PC-9 (cell line): ENCODE measurements around the gene TMEM258. TPM values are rescaled to one million over a fixed set of nuclear protein-coding genes. Genes with fewer than 3 reads are reported as not detected.

Experiments used
- BruUV-seq: library from RNA; stranded (reverse); fragments of 400-500 nt; replicated peaks from 2 replicates; lab custom pipeline; 2021; lab: Mats Ljungman, UMichigan
- CTCF ChIA-PET: fragments of 300-600 bp; sonication (Branson Sonifier 250); formaldehyde crosslinking; loops from one replicate; lab custom pipeline; 2022; ENCODE audit warnings: antibody characterized with exemption; lab: Charles Lee
- POLR2A ChIA-PET: fragments of 300-600 bp; sonication (Branson Sonifier 250); formaldehyde crosslinking; loops from one replicate; lab custom pipeline; 2022; ENCODE audit warnings: antibody characterized with exemption; ENCODE audit not compliant: unreplicated experiment; lab: Charles Lee
- DNase-seq, 2 experiments: peaks; one replicate each; pipeline versions ENCODE4 v3.0.0 to v3.0.0-alpha.2; 2015 to 2022; ENCODE audit warnings: mixed read lengths in 1 of 2
- H2AFZ ChIP-seq: fragments of 200-600 bp; sonication (generic); 2 replicates; pipeline ENCODE4 v1.8.1; 2017; ENCODE audit warnings: antibody characterized with exemption
- H3F3A ChIP-seq: fragments of 200-600 bp; sonication (generic); 2 replicates; pipeline ENCODE4 v1.8.1; 2017; ENCODE audit warnings: antibody characterized with exemption, mild to moderate bottlenecking, low read depth; ENCODE audit not compliant: insufficient read depth
- H3K27ac ChIP-seq: fragments of 200-600 bp; sonication (generic); 2 replicates; pipeline ENCODE4 v1.6.1; 2016; ENCODE audit warnings: mixed run types
- H3K27me3 ChIP-seq: fragments of 200-600 bp; sonication (generic); 2 replicates; pipeline ENCODE4 v1.6.1; 2016; ENCODE audit warnings: low read depth, mixed run types; ENCODE audit not compliant: insufficient read depth
- H3K36me3 ChIP-seq: fragments of 200-600 bp; sonication (generic); 2 replicates; pipeline ENCODE4 v1.6.1; 2016; ENCODE audit warnings: low read depth, mixed run types
- H3K4me1 ChIP-seq: fragments of 200-600 bp; sonication (generic); replicated peaks from 2 replicates; pipeline ENCODE4 v1.6.1; 2016; ENCODE audit warnings: mixed run types; ENCODE audit not compliant: insufficient read depth
- H3K4me2 ChIP-seq: fragments of 200-600 bp; sonication (generic); 2 replicates; pipeline ENCODE4 v1.6.1; 2017; ENCODE audit warnings: mixed run types
- H3K4me3 ChIP-seq: fragments of 200-600 bp; sonication (generic); 2 replicates; pipeline ENCODE4 v1.6.1; 2016; ENCODE audit warnings: mixed run types
- H3K79me2 ChIP-seq: fragments of 200-600 bp; sonication (generic); 2 replicates; pipeline ENCODE4 v1.6.1; 2017; ENCODE audit warnings: low read depth, mixed run types
- H3K9me2 ChIP-seq: fragments of 200-600 bp; sonication (generic); 2 replicates; pipeline ENCODE4 v1.8.1; 2017; ENCODE audit warnings: mild to moderate bottlenecking; ENCODE audit not compliant: insufficient read depth
- H3K9me3 ChIP-seq: fragments of 200-600 bp; sonication (generic); 2 replicates; pipeline ENCODE4 v1.8.1; 2016; ENCODE audit warnings: low read depth; ENCODE audit not compliant: insufficient read depth
- H4K20me1 ChIP-seq: fragments of 200-600 bp; sonication (generic); 2 replicates; pipeline ENCODE4 v1.8.1; 2017; ENCODE audit not compliant: insufficient read depth
- EZH2 ChIP-seq: fragments of 200-600 bp; sonication (generic); IDR thresholded peaks from 2 replicates; pipeline ENCODE4 v1.8.0; 2017; ENCODE audit warnings: antibody characterized with exemption, low read depth
- intact Hi-C: fragments of 100-400 bp; cut with micrococcal nuclease; formaldehyde crosslinking; loops from one replicate; pipeline ENCODE4 v1.10.0; 2022; ENCODE audit not compliant: unreplicated experiment
- total RNA-seq: library from RNA; stranded (reverse); gene quantifications from 2 replicates; pipeline ENCODE4 v1.2.3, GENCODE V29; 2021
- TF ChIP-seq, protein P1 (sequence below): fragments of 200-600 bp; sonication (generic); conservative IDR thresholded peaks from 2 replicates; pipeline ENCODE4 v1.6.1; 2017; ENCODE audit warnings: mixed run types, antibody characterized with exemption, mild to moderate bottlenecking, moderate library complexity

TMEM258 gene
- total RNA-seq, 1 experiment from 2014 or later, result 217 TPM

DNA sequence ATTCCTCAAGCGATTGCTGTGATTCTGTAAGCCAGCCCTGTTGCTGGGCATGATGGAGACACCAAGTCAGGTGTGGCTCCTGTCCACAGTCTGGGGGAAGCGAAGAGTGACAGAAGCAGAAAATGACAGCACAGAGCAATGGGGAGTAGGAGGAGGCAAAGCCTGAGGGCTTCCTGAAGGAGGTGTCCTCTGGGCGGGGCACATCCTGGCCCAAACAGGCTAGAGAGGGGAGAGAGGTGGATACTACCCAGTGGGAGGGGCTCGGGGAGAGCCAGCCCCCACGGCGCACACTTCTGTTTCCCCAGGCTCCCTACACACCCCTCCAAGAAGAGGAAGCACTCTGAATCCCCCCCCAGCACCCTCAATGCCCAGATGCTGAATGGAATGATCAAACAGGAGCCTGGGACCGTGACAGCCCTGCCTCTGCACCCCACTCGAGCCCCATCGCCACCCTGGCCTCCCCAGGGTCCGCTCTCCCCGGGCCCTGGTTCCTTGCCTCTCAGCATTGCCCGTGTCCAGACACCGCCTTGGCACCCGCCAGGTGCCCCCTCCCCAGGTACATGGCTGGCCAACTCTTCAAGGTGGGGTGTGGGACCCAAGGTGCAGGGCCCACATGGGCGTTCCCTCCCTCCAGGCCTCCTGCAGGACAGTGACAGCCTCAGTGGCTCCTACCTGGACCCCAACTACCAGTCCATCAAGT lies 21.1 kb downstream of the TMEM258 start:
- no TSS peak for BruUV-seq
- peaks cover 6% of the 10 kb centered on the region for H3K4me1 ChIP-seq
- no peak for TF ChIP-seq EZH2
- TF ChIP-seq, protein P1, sequence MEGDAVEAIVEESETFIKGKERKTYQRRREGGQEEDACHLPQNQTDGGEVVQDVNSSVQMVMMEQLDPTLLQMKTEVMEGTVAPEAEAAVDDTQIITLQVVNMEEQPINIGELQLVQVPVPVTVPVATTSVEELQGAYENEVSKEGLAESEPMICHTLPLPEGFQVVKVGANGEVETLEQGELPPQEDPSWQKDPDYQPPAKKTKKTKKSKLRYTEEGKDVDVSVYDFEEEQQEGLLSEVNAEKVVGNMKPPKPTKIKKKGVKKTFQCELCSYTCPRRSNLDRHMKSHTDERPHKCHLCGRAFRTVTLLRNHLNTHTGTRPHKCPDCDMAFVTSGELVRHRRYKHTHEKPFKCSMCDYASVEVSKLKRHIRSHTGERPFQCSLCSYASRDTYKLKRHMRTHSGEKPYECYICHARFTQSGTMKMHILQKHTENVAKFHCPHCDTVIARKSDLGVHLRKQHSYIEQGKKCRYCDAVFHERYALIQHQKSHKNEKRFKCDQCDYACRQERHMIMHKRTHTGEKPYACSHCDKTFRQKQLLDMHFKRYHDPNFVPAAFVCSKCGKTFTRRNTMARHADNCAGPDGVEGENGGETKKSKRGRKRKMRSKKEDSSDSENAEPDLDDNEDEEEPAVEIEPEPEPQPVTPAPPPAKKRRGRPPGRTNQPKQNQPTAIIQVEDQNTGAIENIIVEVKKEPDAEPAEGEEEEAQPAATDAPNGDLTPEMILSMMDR, result no peak
- H4K20me1 ChIP-seq, result no peaks in the 10 kb centered on the region
- CTCF ChIA-PET, result no interaction called here
- POLR2A ChIA-PET, result no interaction called here
- H3K36me3 ChIP-seq, result no peaks in the 10 kb centered on the region
- no peaks in the 10 kb centered on the region for H3K79me2 ChIP-seq
- intact Hi-C loops, result no loop called here
- no peaks in the 10 kb centered on the region for H3K9me2 ChIP-seq
- H2AFZ ChIP-seq, result no peak overlapping the region
- H3K4me2 ChIP-seq, result no peak overlapping the region
- no peak for DNase-seq
- no peak overlapping the region for H3K27ac ChIP-seq
- H3F3A ChIP-seq, result 0 out of 2 replicates have a peak, but pooled peaks cover 4% of the 10 kb centered on the region
- H3K9me3 ChIP-seq, result no peaks in the 10 kb centered on the region
- H3K4me3 ChIP-seq, result no peak overlapping the region
- no peaks in the 10 kb centered on the region for H3K27me3 ChIP-seq

DNA sequence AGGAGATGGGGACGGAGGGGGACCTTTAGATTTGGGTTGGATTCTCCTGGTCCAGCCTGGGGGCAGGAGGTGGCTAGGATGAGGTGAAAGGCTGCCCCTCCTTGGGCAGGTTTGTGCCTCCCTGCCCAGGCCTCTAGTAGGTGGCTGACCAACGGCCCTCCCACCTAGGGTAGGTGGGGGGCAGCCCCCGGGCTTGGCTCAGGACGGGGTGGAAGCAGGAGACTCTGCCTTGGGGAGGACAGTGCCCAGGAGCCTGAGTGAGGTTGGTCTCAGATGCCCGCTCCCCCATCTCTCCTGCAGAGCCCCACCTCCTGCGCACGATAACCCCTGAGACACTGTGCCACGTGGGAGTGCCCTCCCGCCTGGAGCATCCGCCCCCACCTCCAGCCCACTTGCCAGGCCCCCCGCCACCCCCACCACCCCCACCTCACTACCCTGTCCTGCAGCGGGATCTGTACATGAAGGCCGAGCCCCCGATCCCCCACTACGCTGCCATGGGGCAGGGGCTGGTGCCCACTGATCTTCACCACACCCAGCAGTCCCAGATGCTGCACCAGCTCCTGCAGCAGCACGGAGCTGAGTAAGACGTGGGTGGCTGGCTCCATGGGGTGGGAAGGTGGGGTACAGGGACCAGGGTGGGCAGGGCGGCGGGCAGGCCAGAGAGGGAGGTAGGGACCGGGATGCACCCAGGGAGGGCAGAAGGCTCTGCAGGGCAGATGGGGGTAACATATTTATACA lies 22.3 kb downstream of the TMEM258 start:
- peaks cover 6% of the 10 kb centered on the region for H3K4me1 ChIP-seq
- no peaks in the 10 kb centered on the region for H3K36me3 ChIP-seq
- no peaks in the 10 kb centered on the region for H3K9me3 ChIP-seq
- H3K79me2 ChIP-seq, result no peaks in the 10 kb centered on the region
- BruUV-seq, result no TSS peak
- no peak for DNase-seq
- H3K9me2 ChIP-seq, result no peaks in the 10 kb centered on the region
- ChIA-PET CTCF (interaction anchor here (0.7 kb wide), 1 partner anchor 38 kb away, joined by 3 read pairs; no protein-coding TSS in a partner anchor), POLR2A (no interaction called here)
- no peak overlapping the region for H3K4me3 ChIP-seq
- intact Hi-C loops, result no loop called here
- H3F3A ChIP-seq, result 0 out of 2 replicates have a peak, but pooled peaks cover 4% of the 10 kb centered on the region
- no peak overlapping the region for H2AFZ ChIP-seq
- no peak overlapping the region for H3K27ac ChIP-seq
- TF ChIP-seq EZH2, result no peak
- TF ChIP-seq, protein P1, result no peak
- no peaks in the 10 kb centered on the region for H4K20me1 ChIP-seq
- H3K27me3 ChIP-seq, result no peaks in the 10 kb centered on the region
- no peak overlapping the region for H3K4me2 ChIP-seq

DNA sequence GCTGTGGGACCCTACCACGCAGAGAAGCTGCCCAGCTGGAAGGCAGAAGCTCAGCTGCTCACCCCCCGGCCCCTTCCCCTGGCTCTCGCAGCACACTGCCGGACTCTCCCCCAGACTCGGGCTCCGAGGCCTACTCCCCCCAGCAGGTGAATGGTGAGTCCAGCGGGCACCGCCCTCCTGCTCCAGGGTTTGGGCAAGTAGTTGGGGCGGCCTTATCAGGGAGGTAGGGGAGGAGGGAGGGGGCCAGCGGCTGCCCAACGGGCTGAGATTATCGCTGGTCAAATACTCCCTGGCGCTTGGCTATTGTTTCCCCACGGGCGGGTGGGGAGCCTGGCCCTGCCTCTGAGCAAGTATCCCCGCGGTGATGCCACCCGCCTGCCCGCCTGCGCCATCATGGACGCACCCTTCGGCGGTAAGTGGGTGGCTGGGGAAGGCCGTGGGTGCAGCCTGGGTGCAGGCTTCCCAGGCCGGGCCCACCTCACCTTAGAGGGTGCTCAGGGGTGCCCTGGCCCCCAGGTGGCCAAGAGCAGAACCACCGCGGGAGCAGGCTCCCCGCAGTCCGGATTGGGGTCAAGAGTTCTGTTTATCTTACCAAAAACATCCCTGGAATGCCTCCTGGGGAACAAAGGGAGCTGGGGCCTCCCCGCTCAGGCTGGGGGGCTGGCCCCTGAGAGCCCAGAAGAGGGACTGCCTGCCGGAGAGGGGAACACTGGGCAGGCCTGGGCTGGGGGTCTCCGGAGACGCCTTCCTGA lies 23.1 kb downstream of the TMEM258 start:
- TF ChIP-seq, protein P1, result peak; percentile 29; the same call in 1 of the 2 replicates
- no peak for TF ChIP-seq EZH2
- 0 out of 2 replicates have a peak, but pooled peaks cover 4% of the 10 kb centered on the region for H3F3A ChIP-seq
- no peaks in the 10 kb centered on the region for H3K9me3 ChIP-seq
- POLR2A ChIA-PET, result no interaction called here
- H3K36me3 ChIP-seq, result no peaks in the 10 kb centered on the region
- H3K27me3 ChIP-seq, result no peaks in the 10 kb centered on the region
- peak in 1 of 2 experiments; percentile 17 for DNase-seq
- no peaks in the 10 kb centered on the region for H4K20me1 ChIP-seq
- H3K9me2 ChIP-seq, result no peaks in the 10 kb centered on the region
- H3K4me2 ChIP-seq, result no peak overlapping the region
- intact Hi-C loops, result no loop called here
- no peak overlapping the region for H2AFZ ChIP-seq
- no peaks in the 10 kb centered on the region for H3K79me2 ChIP-seq
- H3K4me3 ChIP-seq, result no peak overlapping the region
- CTCF ChIA-PET, result interaction anchor here (0.7 kb wide), 1 partner anchor 37 kb away, joined by 3 read pairs; no protein-coding TSS in a partner anchor
- H3K4me1 ChIP-seq, result peaks cover 6% of the 10 kb centered on the region
- no TSS peak for BruUV-seq
- H3K27ac ChIP-seq, result no peak overlapping the region
